OCI-LY1 (cell line): ENCODE results near the gene GPRASP3.
"Not testable (repeated sequence)": the region's sequence is repeated elsewhere in the genome, so short reads cannot be mapped to it uniquely, and the experiment has no call there.

Experiments used
- H2AFZ ChIP-seq: fragments of 200-600 bp; sonication (generic), shearing (Covaris generic); 2 replicates; pipeline ENCODE4 v1.6.0; 2014; ENCODE audit warnings: antibody characterized with exemption, mild to moderate bottlenecking, low read length
- H3F3A ChIP-seq: fragments of 200-600 bp; sonication (generic), shearing (Covaris generic); 2 replicates; pipeline ENCODE4 v1.6.0; 2014; ENCODE audit warnings: mild to moderate bottlenecking, antibody characterized with exemption, low read length, moderate library complexity; ENCODE audit not compliant: insufficient read depth
- H3K27ac ChIP-seq: fragments of 200-600 bp; sonication (generic); 2 replicates; pipeline ENCODE4 v1.5.1; 2014; ENCODE audit warnings: low read length, mixed run types, mild to moderate bottlenecking, low read depth; ENCODE audit not compliant: poor library complexity, severe bottlenecking
- H3K27me3 ChIP-seq: fragments of 200-600 bp; sonication (generic); 2 replicates; pipeline ENCODE4 v1.6.0; 2014; ENCODE audit warnings: antibody characterized with exemption, mild to moderate bottlenecking, low read length, moderate library complexity; ENCODE audit not compliant: insufficient read depth
- H3K36me3 ChIP-seq: fragments of 200-600 bp; sonication (generic); 2 replicates; pipeline ENCODE4 v1.6.1; 2014; ENCODE audit warnings: mild to moderate bottlenecking, antibody characterized with exemption, low read length, moderate library complexity, mixed read lengths; ENCODE audit not compliant: insufficient read depth
- H3K4me1 ChIP-seq: fragments of 200-600 bp; sonication (generic); 2 replicates; pipeline ENCODE4 v1.5.1; 2014; ENCODE audit warnings: mild to moderate bottlenecking, low read length, moderate library complexity; ENCODE audit not compliant: insufficient read depth, severe bottlenecking
- H3K4me2 ChIP-seq: fragments of 200-600 bp; sonication (generic), shearing (Covaris generic); 2 replicates; pipeline ENCODE4 v1.6.1; 2014; ENCODE audit warnings: low read length
- H3K4me3 ChIP-seq: fragments of 200-600 bp; sonication (generic); 2 replicates; pipeline ENCODE4 v1.5.1; 2014; ENCODE audit warnings: low read length, low read depth, mild to moderate bottlenecking, mixed read lengths; ENCODE audit not compliant: poor library complexity, severe bottlenecking
- H3K79me2 ChIP-seq: fragments of 200-600 bp; shearing (Covaris generic); 2 replicates; pipeline ENCODE4 v1.6.1; 2016; ENCODE audit warnings: mixed run types, low read length, mixed read lengths; ENCODE audit not compliant: insufficient read depth
- H3K9ac ChIP-seq: fragments of 200-600 bp; sonication (generic), shearing (Covaris generic); 2 replicates; pipeline ENCODE4 v1.6.1; 2014; ENCODE audit warnings: mild to moderate bottlenecking, low read length, mixed read lengths
- H3K9me2 ChIP-seq: fragments of 200-600 bp; sonication (generic), shearing (Covaris generic); 2 replicates; pipeline ENCODE4 v1.6.1; 2014; ENCODE audit warnings: low read depth, mild to moderate bottlenecking, low read length, mixed read lengths
- H3K9me3 ChIP-seq: fragments of 200-600 bp; shearing (Covaris generic); 2 replicates; pipeline ENCODE4 v1.6.1; 2014; ENCODE audit warnings: low read length, mixed read lengths
- H4K20me1 ChIP-seq: fragments of 200-600 bp; sonication (generic), shearing (Covaris generic); 2 replicates; pipeline ENCODE4 v1.6.0; 2016; ENCODE audit warnings: mild to moderate bottlenecking, low read length; ENCODE audit not compliant: insufficient read depth
- EZH2 ChIP-seq: fragments of 200-600 bp; sonication (generic), shearing (Covaris generic); IDR thresholded peaks from 2 replicates; pipeline ENCODE4 v1.8.0; 2017; ENCODE audit warnings: borderline replicate concordance, mixed run types, mild to moderate bottlenecking, antibody characterized with exemption, low read length, moderate library complexity, mixed read lengths
- TF ChIP-seq, protein P1 (sequence below): fragments of 200-600 bp; sonication (generic), shearing (Covaris generic); IDR thresholded peaks from 2 replicates; pipeline ENCODE4 v1.5.1; 2017; ENCODE audit warnings: mild to moderate bottlenecking, antibody characterized with exemption, low read length, moderate library complexity, mixed read lengths

GPRASP3 gene

DNA sequence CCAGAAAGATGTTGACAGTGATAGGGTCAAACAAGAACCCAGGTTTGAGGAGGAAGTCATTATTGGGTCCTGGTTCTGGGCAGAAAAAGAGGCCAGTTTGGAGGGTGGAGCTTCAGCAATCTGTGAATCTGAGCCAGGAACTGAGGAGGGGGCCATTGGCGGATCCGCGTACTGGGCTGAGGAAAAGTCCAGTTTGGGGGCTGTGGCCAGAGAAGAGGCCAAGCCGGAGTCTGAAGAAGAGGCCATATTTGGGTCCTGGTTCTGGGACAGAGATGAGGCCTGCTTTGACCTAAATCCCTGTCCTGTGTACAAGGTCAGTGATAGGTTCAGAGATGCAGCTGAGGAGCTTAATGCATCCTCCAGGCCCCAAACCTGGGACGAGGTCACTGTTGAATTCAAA, 4.6 kb upstream of the GPRASP3 start:
- no peak overlapping the region for H3K4me2 ChIP-seq
- peaks cover 11% of the 10 kb centered on the region for H3K4me1 ChIP-seq
- no peaks in the 10 kb centered on the region for H3F3A ChIP-seq
- no peaks in the 10 kb centered on the region for H3K9me2 ChIP-seq
- H3K9me3 ChIP-seq = no peaks in the 10 kb centered on the region
- H3K27me3 ChIP-seq = no peaks in the 10 kb centered on the region
- H3K4me3 ChIP-seq = no peak overlapping the region
- no peaks in the 10 kb centered on the region for H3K79me2 ChIP-seq
- no peaks in the 10 kb centered on the region for H3K36me3 ChIP-seq
- no peak overlapping the region for H3K9ac ChIP-seq
- no peak overlapping the region for H2AFZ ChIP-seq
- H3K27ac ChIP-seq = no peak overlapping the region
- TF ChIP-seq, protein P1, sequence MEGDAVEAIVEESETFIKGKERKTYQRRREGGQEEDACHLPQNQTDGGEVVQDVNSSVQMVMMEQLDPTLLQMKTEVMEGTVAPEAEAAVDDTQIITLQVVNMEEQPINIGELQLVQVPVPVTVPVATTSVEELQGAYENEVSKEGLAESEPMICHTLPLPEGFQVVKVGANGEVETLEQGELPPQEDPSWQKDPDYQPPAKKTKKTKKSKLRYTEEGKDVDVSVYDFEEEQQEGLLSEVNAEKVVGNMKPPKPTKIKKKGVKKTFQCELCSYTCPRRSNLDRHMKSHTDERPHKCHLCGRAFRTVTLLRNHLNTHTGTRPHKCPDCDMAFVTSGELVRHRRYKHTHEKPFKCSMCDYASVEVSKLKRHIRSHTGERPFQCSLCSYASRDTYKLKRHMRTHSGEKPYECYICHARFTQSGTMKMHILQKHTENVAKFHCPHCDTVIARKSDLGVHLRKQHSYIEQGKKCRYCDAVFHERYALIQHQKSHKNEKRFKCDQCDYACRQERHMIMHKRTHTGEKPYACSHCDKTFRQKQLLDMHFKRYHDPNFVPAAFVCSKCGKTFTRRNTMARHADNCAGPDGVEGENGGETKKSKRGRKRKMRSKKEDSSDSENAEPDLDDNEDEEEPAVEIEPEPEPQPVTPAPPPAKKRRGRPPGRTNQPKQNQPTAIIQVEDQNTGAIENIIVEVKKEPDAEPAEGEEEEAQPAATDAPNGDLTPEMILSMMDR = no peak
- TF ChIP-seq EZH2 = no peak
- H4K20me1 ChIP-seq = no peaks in the 10 kb centered on the region

DNA sequence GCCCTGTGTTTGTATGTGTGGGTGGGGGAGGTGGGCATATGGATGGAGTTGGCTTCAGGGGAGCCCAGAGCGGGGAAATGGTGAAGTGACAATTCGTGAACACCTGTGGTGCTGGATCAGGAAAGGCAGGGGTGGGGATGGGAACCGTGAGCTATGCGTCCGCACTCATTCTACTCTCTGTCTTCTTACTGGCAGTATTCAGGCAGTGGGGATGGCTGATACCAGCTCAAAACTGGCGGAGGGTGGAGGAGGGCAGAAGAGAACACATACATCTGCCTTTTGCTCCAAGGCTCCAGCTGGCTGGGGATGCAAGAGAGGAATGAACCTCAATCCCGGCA, 595 bp downstream of the GPRASP3 start:
- not testable (repeated sequence) for H3F3A ChIP-seq, H3K9me2 ChIP-seq, H4K20me1 ChIP-seq, H3K27ac ChIP-seq, H3K9me3 ChIP-seq, H3K36me3 ChIP-seq, H3K27me3 ChIP-seq, H2AFZ ChIP-seq, H3K79me2 ChIP-seq
- Histone ChIP-seq H3K9ac (peak overlapping the region; percentile 75), H3K4me1 (peaks cover 17% of the 10 kb centered on the region), H3K4me2 (peak overlapping the region; percentile 89), H3K4me3 (peak overlapping the region; percentile 81)

DNA sequence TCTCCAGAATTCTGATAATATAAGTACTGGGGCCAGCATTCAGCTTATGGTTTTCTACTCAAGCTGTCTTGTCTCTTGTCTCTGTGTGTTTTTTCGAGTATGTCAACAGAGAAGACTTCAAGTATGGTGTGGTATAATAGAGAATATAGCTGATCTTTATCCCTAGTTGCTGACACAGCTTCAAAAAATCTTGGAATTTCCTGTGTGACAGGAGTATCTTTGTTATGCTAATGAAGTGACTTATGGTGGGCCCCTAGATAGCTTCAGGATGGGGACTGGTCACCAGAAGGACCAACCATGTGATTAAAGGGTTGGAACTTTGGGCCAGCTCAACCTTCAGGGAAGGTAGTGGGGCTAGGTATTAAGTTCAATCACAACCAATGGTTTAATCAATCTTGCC, 2.9 kb downstream of the GPRASP3 start:
- no peaks in the 10 kb centered on the region for H3K36me3 ChIP-seq
- H3K9me3 ChIP-seq = no peaks in the 10 kb centered on the region
- H3K79me2 ChIP-seq = no peaks in the 10 kb centered on the region
- H3K4me1 ChIP-seq = peaks cover 17% of the 10 kb centered on the region
- TF ChIP-seq, protein P1 = no peak
- TF ChIP-seq EZH2 = no peak
- no peak overlapping the region for H3K4me2 ChIP-seq
- no peaks in the 10 kb centered on the region for H4K20me1 ChIP-seq
- no peak overlapping the region for H3K27ac ChIP-seq
- no peak overlapping the region for H3K4me3 ChIP-seq
- no peaks in the 10 kb centered on the region for H3K27me3 ChIP-seq
- H3K9ac ChIP-seq = no peak overlapping the region
- H3F3A ChIP-seq = no peaks in the 10 kb centered on the region
- no peak overlapping the region for H2AFZ ChIP-seq
- no peaks in the 10 kb centered on the region for H3K9me2 ChIP-seq

DNA sequence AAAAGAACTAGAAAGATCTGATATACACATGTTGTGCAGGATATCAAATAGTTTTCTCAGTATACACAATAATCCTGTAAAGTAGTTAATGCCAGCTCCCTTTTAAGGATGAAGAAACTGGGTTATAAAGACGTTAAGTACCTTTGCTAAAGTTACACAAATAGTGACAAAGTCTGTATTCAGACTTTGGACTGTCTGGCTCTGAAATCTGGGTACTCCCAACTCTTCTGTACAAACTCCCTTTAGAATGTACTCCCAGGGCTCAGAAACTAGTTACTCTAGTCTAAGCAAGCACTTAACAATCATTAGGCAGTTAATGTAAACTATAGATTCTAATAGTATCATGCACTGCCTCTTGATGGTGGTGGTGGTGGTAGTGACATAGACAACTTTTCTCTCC, 7.2 kb downstream of the GPRASP3 start:
- H3K36me3 ChIP-seq = no peaks in the 10 kb centered on the region
- H3K9me3 ChIP-seq = no peaks in the 10 kb centered on the region
- no peaks in the 10 kb centered on the region for H4K20me1 ChIP-seq
- H3K9ac ChIP-seq = no peak overlapping the region
- no peak overlapping the region for H3K4me3 ChIP-seq
- no peaks in the 10 kb centered on the region for H3K79me2 ChIP-seq
- H3K27me3 ChIP-seq = no peaks in the 10 kb centered on the region
- no peak overlapping the region for H3K4me2 ChIP-seq
- no peak for TF ChIP-seq EZH2
- no peak overlapping the region for H2AFZ ChIP-seq
- no peak overlapping the region for H3K27ac ChIP-seq
- H3F3A ChIP-seq = no peaks in the 10 kb centered on the region
- H3K4me1 ChIP-seq = no peaks in the 10 kb centered on the region
- H3K9me2 ChIP-seq = no peaks in the 10 kb centered on the region
